Measurements from ENCODE around the gene ASAP2.

- TF ChIP-seq POLR2AphosphoS5 (IDR thresholded peaks at IDR 0.05; ENCODE audit: low read depth, low read length) (no peak), REST (IDR thresholded peaks at IDR 0.05; ENCODE audit: insufficient read depth in 1 of 2, low read depth in 2 of 2, low read length in 2 of 2) (no peak)
Measured at GRCh38 chr2:9360110-9360509, 153.5 kb downstream of the ASAP2 start.

All from PFSK-1 (cell line).